ENCODE results near the gene RAB19.

Gene RAB19

DNA sequence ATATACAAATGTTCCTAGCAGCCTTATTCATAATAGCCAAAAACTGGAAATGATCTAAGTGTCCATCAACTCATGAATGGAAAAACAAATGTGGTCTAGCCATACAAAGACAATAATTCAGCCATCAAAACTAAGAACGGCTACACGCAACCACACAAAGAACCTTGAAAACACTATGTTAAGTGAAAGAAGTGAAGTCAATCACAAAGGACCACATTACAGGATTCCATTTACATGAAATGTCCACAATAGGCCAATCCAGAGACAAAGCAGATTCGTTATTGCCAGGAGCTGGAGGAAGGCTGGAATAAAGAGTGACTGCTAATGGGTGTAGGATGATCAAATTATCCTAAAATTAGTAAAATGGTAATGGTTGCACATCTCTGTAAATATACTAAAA is 54.3 kb downstream of the RAB19 start (continued):
- TF ChIP-seq PRDM2 (tag by site-specific recombination; IDR thresholded peaks at IDR 0.05; ENCODE audit: borderline replicate concordance) (no peak), ZNF843 (tag by site-specific recombination; IDR thresholded peaks at IDR 0.05) (no peak)
- TF ChIP-seq, protein P1, sequence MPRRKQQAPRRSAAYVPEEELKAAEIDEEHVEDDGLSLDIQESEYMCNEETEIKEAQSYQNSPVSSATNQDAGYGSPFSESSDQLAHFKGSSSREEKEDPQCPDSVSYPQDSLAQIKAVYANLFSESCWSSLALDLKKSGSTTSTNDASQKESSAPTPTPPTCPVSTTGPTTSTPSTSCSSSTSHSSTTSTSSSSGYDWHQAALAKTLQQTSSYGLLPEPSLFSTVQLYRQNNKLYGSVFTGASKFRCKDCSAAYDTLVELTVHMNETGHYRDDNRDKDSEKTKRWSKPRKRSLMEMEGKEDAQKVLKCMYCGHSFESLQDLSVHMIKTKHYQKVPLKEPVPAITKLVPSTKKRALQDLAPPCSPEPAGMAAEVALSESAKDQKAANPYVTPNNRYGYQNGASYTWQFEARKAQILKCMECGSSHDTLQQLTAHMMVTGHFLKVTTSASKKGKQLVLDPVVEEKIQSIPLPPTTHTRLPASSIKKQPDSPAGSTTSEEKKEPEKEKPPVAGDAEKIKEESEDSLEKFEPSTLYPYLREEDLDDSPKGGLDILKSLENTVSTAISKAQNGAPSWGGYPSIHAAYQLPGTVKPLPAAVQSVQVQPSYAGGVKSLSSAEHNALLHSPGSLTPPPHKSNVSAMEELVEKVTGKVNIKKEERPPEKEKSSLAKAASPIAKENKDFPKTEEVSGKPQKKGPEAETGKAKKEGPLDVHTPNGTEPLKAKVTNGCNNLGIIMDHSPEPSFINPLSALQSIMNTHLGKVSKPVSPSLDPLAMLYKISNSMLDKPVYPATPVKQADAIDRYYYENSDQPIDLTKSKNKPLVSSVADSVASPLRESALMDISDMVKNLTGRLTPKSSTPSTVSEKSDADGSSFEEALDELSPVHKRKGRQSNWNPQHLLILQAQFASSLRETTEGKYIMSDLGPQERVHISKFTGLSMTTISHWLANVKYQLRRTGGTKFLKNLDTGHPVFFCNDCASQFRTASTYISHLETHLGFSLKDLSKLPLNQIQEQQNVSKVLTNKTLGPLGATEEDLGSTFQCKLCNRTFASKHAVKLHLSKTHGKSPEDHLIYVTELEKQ (tag by site-specific recombination; IDR thresholded peaks at IDR 0.05; ENCODE audit: borderline replicate concordance) = no peak

DNA sequence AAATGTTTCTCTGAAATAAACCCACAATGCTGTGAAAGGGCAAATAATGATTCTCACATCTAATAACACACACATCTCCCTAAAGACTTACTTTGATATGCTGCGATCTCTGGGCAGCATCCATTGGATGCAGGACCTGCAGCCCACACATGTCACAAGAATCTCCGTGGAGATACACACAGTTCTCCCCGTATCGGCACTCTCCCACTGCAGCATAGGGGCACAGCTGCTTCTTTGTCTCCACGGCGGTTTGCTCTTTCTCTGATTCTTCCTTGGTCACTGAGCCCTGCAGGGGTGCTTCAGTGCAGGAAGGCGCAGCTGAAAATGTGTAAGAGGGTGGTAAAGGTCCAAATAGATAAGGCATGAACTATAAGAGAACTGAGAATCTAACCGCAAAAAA is 55.1 kb downstream of the RAB19 start:
- POLR2A ChIA-PET = no interaction called here
- Histone ChIP-seq H3K4me3 (ENCODE audit: low read depth, low read length) (no peak overlapping the region), H3K36me3 (ENCODE audit: control insufficient read depth in 2 of 2, insufficient read depth in 1 of 2, low read length in 2 of 2) (peaks cover 8 to 90% of the 10 kb centered on the region in 2 experiments; a peak in 2 of 3 replicates), H3K9me3 (ENCODE audit: control insufficient read depth, insufficient read depth, low read depth, low read length) (no peaks in the 10 kb centered on the region), H3K4me1 (ENCODE audit: control insufficient read depth, insufficient read depth, low read length) (no peaks in the 10 kb centered on the region), H3K27ac (ENCODE audit: extremely low read depth, low read depth, low read length) (no peak overlapping the region)
- no peak for TF ChIP-seq ZNF830 (tag by site-specific recombination; IDR thresholded peaks at IDR 0.05; ENCODE audit: low read depth)
- no peak for TF ChIP-seq ZNF394 (tag by site-specific recombination; IDR thresholded peaks at IDR 0.05; ENCODE audit: borderline replicate concordance)
- no peak for TF ChIP-seq ZNF473 (tag by site-specific recombination; IDR thresholded peaks at IDR 0.05)
- TF ChIP-seq ZBTB6 (tag by site-specific recombination; IDR thresholded peaks at IDR 0.05) = no peak
- TF ChIP-seq, protein P2, sequence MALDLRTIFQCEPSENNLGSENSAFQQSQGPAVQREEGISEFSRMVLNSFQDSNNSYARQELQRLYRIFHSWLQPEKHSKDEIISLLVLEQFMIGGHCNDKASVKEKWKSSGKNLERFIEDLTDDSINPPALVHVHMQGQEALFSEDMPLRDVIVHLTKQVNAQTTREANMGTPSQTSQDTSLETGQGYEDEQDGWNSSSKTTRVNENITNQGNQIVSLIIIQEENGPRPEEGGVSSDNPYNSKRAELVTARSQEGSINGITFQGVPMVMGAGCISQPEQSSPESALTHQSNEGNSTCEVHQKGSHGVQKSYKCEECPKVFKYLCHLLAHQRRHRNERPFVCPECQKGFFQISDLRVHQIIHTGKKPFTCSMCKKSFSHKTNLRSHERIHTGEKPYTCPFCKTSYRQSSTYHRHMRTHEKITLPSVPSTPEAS (tag by site-specific recombination; IDR thresholded peaks at IDR 0.05) = no peak
- no peak for TF ChIP-seq ZNF701 (tag by site-specific recombination; IDR thresholded peaks at IDR 0.05)
- no peak for TF ChIP-seq ZNF658 (tag by site-specific recombination; IDR thresholded peaks at IDR 0.05)
- no peak for TF ChIP-seq ZNF133 (tag by site-specific recombination; IDR thresholded peaks at IDR 0.05)
- TF ChIP-seq, protein P3, sequence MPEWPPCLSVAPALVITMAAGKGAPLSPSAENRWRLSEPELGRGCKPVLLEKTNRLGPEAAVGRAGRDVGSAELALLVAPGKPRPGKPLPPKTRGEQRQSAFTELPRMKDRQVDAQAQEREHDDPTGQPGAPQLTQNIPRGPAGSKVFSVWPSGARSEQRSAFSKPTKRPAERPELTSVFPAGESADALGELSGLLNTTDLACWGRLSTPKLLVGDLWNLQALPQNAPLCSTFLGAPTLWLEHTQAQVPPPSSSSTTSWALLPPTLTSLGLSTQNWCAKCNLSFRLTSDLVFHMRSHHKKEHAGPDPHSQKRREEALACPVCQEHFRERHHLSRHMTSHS (tag by site-specific recombination; IDR thresholded peaks at IDR 0.05) = no peak
- TF ChIP-seq ZNF549 (tag by site-specific recombination; IDR thresholded peaks at IDR 0.05) = no peak
- no peak for TF ChIP-seq ZNF221 (tag by site-specific recombination; IDR thresholded peaks at IDR 0.05; ENCODE audit: borderline replicate concordance)
- no peak for TF ChIP-seq ZNF558 (tag by site-specific recombination; IDR thresholded peaks at IDR 0.05)
- TF ChIP-seq PBX3 (CRISPR knock-in tag; IDR thresholded peaks at IDR 0.05) = no peak
- TF ChIP-seq, protein P4, sequence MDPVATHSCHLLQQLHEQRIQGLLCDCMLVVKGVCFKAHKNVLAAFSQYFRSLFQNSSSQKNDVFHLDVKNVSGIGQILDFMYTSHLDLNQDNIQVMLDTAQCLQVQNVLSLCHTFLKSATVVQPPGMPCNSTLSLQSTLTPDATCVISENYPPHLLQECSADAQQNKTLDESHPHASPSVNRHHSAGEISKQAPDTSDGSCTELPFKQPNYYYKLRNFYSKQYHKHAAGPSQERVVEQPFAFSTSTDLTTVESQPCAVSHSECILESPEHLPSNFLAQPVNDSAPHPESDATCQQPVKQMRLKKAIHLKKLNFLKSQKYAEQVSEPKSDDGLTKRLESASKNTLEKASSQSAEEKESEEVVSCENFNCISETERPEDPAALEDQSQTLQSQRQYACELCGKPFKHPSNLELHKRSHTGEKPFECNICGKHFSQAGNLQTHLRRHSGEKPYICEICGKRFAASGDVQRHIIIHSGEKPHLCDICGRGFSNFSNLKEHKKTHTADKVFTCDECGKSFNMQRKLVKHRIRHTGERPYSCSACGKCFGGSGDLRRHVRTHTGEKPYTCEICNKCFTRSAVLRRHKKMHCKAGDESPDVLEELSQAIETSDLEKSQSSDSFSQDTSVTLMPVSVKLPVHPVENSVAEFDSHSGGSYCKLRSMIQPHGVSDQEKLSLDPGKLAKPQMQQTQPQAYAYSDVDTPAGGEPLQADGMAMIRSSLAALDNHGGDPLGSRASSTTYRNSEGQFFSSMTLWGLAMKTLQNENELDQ (tag by site-specific recombination; IDR thresholded peaks at IDR 0.05; ENCODE audit: low read depth) = no peak
- no peak for TF ChIP-seq ZNF121 (tag by site-specific recombination; IDR thresholded peaks at IDR 0.05)
- no peak for TF ChIP-seq ZNF677 (tag by site-specific recombination; IDR thresholded peaks at IDR 0.05)
- CTCF ChIA-PET = no interaction called here

All from HEK293 (cell line).